Parathyroid adenoma (tissue), 2 donors: Measurements from ENCODE around the gene VAPB.
A peak's percentile ranks its signal among the peaks of the same experiment; 100 is the strongest.

Experiments used
- H2AFZ ChIP-seq: fragments of 300-600 bp; sonication (generic); one replicate; pipeline ENCODE4 v1.7.0; 2017; ENCODE audit warnings: antibody characterized with exemption, mild to moderate bottlenecking
- H3K27ac ChIP-seq: fragments of 300-600 bp; sonication (generic); one replicate; pipeline ENCODE4 v1.7.0; 2017
- H3K27me3 ChIP-seq: fragments of 300-600 bp; sonication (generic); one replicate; pipeline ENCODE4 v1.7.0; 2017; ENCODE audit warnings: low read length; ENCODE audit not compliant: control insufficient read depth, insufficient read depth
- H3K36me3 ChIP-seq: fragments of 300-600 bp; sonication (generic); one replicate; pipeline ENCODE4 v1.7.0; 2017; ENCODE audit warnings: low read length; ENCODE audit not compliant: control insufficient read depth, insufficient read depth
- H3K4me1 ChIP-seq: fragments of 300-600 bp; sonication (generic); one replicate; pipeline ENCODE4 v1.7.0; 2017; ENCODE audit warnings: control low read depth
- H3K4me2 ChIP-seq: fragments of 300-600 bp; sonication (generic); one replicate; pipeline ENCODE4 v1.7.0; 2017; ENCODE audit warnings: low read length
- H3K4me3 ChIP-seq: fragments of 300-600 bp; sonication (generic); one replicate; pipeline ENCODE4 v1.7.0; 2017; ENCODE audit warnings: low read depth, low read length
- H3K79me2 ChIP-seq: fragments of 300-600 bp; sonication (generic); one replicate; pipeline ENCODE4 v1.7.0; 2017; ENCODE audit warnings: control low read depth
- H3K9ac ChIP-seq: fragments of 300-600 bp; sonication (generic); one replicate; pipeline ENCODE4 v1.7.0; 2017; ENCODE audit warnings: mild to moderate bottlenecking
- H3K9me3 ChIP-seq: fragments of 300-600 bp; sonication (generic); one replicate; pipeline ENCODE4 v1.7.0; 2017; ENCODE audit warnings: low read length; ENCODE audit not compliant: control insufficient read depth
- TF ChIP-seq, protein P1 (sequence below): fragments of 300-600 bp; sonication (generic); IDR thresholded peaks from one replicate; pipeline ENCODE4 v1.7.0; 2017; ENCODE audit warnings: antibody characterized with exemption, mild to moderate bottlenecking
- donor health status: primary hyperparathyroidism.

The VAPB gene

DNA sequence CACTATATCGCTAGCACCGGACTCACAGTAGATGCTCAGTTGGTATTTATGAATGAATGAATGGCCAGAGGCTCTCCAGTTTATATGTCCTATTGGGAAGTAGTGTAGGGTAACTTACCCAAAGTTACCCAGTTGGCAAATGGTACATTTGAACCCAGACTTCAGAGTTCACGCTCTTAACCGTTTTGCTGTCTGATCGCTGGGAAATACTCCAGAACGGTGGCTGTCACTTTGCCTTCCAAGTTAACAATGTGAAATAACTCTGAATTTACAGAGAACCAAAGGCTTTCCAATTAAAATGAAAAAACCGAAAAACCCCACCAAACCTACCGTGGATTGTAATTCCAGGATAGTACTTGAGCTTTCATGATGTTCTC is 1.6 kb downstream of the VAPB start:
- TF ChIP-seq, protein P1, sequence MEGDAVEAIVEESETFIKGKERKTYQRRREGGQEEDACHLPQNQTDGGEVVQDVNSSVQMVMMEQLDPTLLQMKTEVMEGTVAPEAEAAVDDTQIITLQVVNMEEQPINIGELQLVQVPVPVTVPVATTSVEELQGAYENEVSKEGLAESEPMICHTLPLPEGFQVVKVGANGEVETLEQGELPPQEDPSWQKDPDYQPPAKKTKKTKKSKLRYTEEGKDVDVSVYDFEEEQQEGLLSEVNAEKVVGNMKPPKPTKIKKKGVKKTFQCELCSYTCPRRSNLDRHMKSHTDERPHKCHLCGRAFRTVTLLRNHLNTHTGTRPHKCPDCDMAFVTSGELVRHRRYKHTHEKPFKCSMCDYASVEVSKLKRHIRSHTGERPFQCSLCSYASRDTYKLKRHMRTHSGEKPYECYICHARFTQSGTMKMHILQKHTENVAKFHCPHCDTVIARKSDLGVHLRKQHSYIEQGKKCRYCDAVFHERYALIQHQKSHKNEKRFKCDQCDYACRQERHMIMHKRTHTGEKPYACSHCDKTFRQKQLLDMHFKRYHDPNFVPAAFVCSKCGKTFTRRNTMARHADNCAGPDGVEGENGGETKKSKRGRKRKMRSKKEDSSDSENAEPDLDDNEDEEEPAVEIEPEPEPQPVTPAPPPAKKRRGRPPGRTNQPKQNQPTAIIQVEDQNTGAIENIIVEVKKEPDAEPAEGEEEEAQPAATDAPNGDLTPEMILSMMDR = no peak
- Histone ChIP-seq H2AFZ (no peak overlapping the region), H3K4me3 (no peak overlapping the region), H3K9ac (no peak overlapping the region), H3K27me3 (no peaks in the 10 kb centered on the region), H3K4me2 (peak overlapping the region; percentile 75), H3K9me3 (no peaks in the 10 kb centered on the region), H3K36me3 (no peaks in the 10 kb centered on the region), H3K27ac (no peak overlapping the region), H3K4me1 (peaks cover 9% of the 10 kb centered on the region), H3K79me2 (peaks cover 58% of the 10 kb centered on the region)

DNA sequence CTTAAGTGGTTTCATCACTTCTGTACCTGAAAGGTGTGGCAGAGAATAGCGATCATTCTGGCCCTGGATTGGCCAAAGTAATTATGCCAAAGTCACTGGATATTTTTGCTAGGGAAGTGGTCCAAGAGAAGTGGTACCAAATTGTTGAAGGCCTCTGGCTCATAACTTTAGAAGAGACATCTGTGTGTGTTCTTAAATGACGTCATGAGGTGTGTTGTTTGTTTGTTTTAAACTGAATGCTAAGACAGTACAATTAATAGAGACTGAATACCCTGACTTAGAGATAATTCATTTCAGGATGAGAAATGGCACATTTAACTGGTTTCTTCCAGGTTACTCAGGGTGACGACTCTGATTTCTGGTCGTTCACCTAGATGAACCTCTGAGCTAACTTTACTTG is 3.3 kb downstream of the VAPB start:
- Histone ChIP-seq H3K9me3 (no peaks in the 10 kb centered on the region), H3K27me3 (no peaks in the 10 kb centered on the region), H3K27ac (no peak overlapping the region), H3K79me2 (peaks cover 75% of the 10 kb centered on the region), H3K9ac (no peak overlapping the region), H3K4me3 (no peak overlapping the region), H3K36me3 (no peaks in the 10 kb centered on the region), H3K4me1 (peaks cover 10% of the 10 kb centered on the region), H3K4me2 (no peak overlapping the region), H2AFZ (no peak overlapping the region)
- TF ChIP-seq, protein P1 = no peak

DNA sequence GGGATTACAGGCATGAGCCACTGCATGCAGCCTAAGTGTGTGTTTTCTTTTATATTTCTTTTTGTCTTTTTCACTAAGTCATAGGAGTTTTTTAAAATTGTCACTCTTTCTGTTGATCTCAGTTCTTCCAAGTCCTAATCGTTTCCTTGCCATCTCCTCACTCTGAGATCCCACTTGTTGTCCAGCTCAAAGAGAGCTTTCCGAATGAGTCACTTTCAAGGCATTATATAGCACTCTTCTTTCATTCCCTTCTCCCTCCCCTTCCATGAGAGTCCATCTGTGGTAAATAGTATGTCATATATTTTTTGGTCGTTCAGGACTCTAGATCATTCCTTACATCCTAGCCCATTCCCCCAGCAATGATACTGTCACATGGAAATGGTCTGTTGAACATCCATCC is 4.3 kb downstream of the VAPB start:
- TF ChIP-seq, protein P1 = no peak
- Histone ChIP-seq H3K79me2 (peaks cover 85% of the 10 kb centered on the region), H3K27me3 (no peaks in the 10 kb centered on the region), H3K27ac (no peak overlapping the region), H3K4me3 (no peak overlapping the region), H3K4me1 (peaks cover 14% of the 10 kb centered on the region), H3K9ac (no peak overlapping the region), H3K4me2 (no peak overlapping the region), H2AFZ (no peak overlapping the region), H3K36me3 (no peaks in the 10 kb centered on the region), H3K9me3 (no peaks in the 10 kb centered on the region)

DNA sequence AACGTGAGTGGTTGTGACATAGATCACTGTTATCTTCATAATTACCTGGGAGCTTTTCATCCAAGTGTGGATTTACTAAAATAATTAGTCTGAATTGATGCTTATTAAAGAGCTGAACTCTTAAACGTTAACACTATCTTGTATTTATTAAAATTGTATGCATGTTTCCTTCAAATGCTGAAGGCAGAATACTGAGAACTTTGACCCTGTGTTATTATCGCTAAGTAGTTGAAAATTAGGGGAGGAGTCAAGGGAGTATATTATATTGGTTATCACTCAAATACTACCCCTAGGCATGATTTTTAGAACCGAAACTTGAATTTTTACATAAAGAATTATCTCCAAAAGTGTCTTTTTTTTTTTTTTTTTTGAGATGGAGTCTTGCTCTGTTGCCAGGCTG is 5.8 kb downstream of the VAPB start:
- Histone ChIP-seq H3K27ac (no peak overlapping the region), H3K9me3 (no peaks in the 10 kb centered on the region), H3K36me3 (no peaks in the 10 kb centered on the region), H3K79me2 (peaks cover 97% of the 10 kb centered on the region), H3K4me3 (no peak overlapping the region), H3K27me3 (no peaks in the 10 kb centered on the region), H3K9ac (no peak overlapping the region), H3K4me1 (peaks cover 15% of the 10 kb centered on the region), H3K4me2 (no peak overlapping the region), H2AFZ (no peak overlapping the region)
- TF ChIP-seq, protein P1 = no peak

DNA sequence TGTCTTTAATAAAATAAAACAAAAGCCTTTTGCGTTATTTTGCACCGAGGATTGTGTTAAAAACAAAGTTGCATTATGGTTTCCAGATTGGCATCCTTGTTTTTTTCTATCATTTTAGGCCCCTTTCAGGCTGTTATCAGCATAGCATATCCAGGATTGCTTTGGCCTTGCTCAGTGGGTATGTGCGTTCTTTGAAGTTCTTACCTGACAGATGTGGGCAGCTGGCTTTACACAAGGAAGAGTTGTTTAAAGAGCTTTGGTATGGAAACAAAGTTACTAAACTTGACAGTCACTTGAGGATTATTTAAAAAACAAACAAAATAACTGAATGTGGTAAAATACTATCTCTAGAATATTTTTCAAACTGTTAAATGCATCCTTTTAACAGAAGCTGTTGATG is 6.6 kb downstream of the VAPB start:
- Histone ChIP-seq H3K79me2 (peaks cover 93% of the 10 kb centered on the region), H3K4me1 (peaks cover 10% of the 10 kb centered on the region), H3K36me3 (no peaks in the 10 kb centered on the region), H3K9me3 (no peaks in the 10 kb centered on the region), H3K4me3 (no peak overlapping the region), H2AFZ (no peak overlapping the region), H3K27me3 (no peaks in the 10 kb centered on the region), H3K4me2 (no peak overlapping the region), H3K9ac (no peak overlapping the region), H3K27ac (no peak overlapping the region)
- TF ChIP-seq, protein P1 = no peak
